Measurements from ENCODE around the gene LRRC37A2.
"Not testable (repeated sequence)": the region's sequence is repeated elsewhere in the genome, so short reads cannot be mapped to it uniquely, and the experiment has no call there.

- TF ChIP-seq POLR2A (IDR thresholded peaks at IDR 0.05); POLR2AphosphoS5 (IDR thresholded peaks at IDR 0.05; ENCODE audit: insufficient read depth in 1 of 2, low read depth in 1 of 2): not testable (repeated sequence)
- TF ChIP-seq, protein P1, sequence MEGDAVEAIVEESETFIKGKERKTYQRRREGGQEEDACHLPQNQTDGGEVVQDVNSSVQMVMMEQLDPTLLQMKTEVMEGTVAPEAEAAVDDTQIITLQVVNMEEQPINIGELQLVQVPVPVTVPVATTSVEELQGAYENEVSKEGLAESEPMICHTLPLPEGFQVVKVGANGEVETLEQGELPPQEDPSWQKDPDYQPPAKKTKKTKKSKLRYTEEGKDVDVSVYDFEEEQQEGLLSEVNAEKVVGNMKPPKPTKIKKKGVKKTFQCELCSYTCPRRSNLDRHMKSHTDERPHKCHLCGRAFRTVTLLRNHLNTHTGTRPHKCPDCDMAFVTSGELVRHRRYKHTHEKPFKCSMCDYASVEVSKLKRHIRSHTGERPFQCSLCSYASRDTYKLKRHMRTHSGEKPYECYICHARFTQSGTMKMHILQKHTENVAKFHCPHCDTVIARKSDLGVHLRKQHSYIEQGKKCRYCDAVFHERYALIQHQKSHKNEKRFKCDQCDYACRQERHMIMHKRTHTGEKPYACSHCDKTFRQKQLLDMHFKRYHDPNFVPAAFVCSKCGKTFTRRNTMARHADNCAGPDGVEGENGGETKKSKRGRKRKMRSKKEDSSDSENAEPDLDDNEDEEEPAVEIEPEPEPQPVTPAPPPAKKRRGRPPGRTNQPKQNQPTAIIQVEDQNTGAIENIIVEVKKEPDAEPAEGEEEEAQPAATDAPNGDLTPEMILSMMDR (IDR thresholded peaks at IDR 0.05), result not testable (repeated sequence)
Measured at GRCh38 chr17:46566980-46567379, 54.7 kb downstream of the LRRC37A2 start.

Measured in vagina (tissue), 2 donors.